Fibroblast of mammary gland (primary cell): ENCODE measurements around the gene HSD17B13.

Experiments used
- DNase-seq: peaks from one replicate; pipeline ENCODE4 v3.0.0-alpha.2; 2010; ENCODE audit warnings: low read depth
- H3K4me3 ChIP-seq: 2 replicates; pipeline ENCODE4 v1.5.1; 2011; ENCODE audit warnings: low read depth, mild to moderate bottlenecking, low read length, moderate library complexity; ENCODE audit not compliant: control insufficient read depth
- TF ChIP-seq, protein P1 (sequence below): conservative IDR thresholded peaks from 2 replicates; pipeline ENCODE4 v1.5.1; 2011; ENCODE audit warnings: low read depth, low read length, inconsistent platforms; ENCODE audit not compliant: control insufficient read depth, insufficient read depth

Gene HSD17B13

GRCh38 chr4:87270144-87270543 is 52.5 kb downstream of the HSD17B13 start:
- DNase-seq: peak; percentile 59
- TF ChIP-seq, protein P1, sequence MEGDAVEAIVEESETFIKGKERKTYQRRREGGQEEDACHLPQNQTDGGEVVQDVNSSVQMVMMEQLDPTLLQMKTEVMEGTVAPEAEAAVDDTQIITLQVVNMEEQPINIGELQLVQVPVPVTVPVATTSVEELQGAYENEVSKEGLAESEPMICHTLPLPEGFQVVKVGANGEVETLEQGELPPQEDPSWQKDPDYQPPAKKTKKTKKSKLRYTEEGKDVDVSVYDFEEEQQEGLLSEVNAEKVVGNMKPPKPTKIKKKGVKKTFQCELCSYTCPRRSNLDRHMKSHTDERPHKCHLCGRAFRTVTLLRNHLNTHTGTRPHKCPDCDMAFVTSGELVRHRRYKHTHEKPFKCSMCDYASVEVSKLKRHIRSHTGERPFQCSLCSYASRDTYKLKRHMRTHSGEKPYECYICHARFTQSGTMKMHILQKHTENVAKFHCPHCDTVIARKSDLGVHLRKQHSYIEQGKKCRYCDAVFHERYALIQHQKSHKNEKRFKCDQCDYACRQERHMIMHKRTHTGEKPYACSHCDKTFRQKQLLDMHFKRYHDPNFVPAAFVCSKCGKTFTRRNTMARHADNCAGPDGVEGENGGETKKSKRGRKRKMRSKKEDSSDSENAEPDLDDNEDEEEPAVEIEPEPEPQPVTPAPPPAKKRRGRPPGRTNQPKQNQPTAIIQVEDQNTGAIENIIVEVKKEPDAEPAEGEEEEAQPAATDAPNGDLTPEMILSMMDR: peak; percentile 66
- no peak overlapping the region for H3K4me3 ChIP-seq

GRCh38 chr4:87268411-87268810 is 54.3 kb downstream of the HSD17B13 start:
- DNase-seq: no peak
- TF ChIP-seq, protein P1: no peak
- no peak overlapping the region for H3K4me3 ChIP-seq

GRCh38 chr4:87266986-87267385 is 55.7 kb downstream of the HSD17B13 start:
- H3K4me3 ChIP-seq: no peak overlapping the region
- TF ChIP-seq, protein P1: no peak
- no peak for DNase-seq

GRCh38 chr4:87262886-87263285 is 59.8 kb downstream of the HSD17B13 start:
- TF ChIP-seq, protein P1: no peak
- no peak overlapping the region for H3K4me3 ChIP-seq
- DNase-seq: no peak

DNA sequence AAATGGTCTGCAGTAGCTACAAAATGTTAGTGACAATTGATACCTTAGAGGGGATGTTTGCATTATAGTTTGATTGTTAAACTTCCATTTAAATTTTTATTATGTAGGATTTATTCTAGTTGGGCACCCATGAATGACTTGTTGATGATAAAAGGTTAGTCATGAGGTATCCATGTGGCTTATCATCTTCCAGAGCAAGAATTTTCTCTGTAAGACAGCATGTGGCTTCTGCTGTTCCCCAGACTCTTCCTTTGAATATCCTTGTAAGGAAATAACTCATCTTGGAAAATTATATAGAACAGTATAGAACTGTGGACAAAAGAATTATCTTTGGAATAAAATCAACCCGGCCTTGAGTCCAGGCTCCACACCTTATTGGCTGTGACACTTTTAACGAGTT is 62.2 kb downstream of the HSD17B13 start:
- no peak for DNase-seq
- H3K4me3 ChIP-seq: no peak overlapping the region
- TF ChIP-seq, protein P1: no peak

- TF ChIP-seq, protein P1: no peak
- H3K4me3 ChIP-seq: no peak overlapping the region
- no peak for DNase-seq
Observed at GRCh38 chr4:87258677-87259076, 64.0 kb downstream of the HSD17B13 start.

- TF ChIP-seq, protein P1: no peak
- H3K4me3 ChIP-seq: no peak overlapping the region
- DNase-seq: no peak
Observed at GRCh38 chr4:87257523-87257922, 65.2 kb downstream of the HSD17B13 start.
